ENCODE results near the gene BDH2. TPM values are rescaled to one million over a fixed set of nuclear protein-coding genes. Genes with fewer than 3 reads are reported as not detected.

Gene BDH2
- total and polyA plus RNA-seq, 5 donors from 2014 or later: 14.7 to 44.6 (median 35.3) TPM

- H3K4me1 Mint-ChIP-seq: peaks cover 14 to 22% (median 18%) of the 10 kb centered on the region in 4 donors
- no peak overlapping the region for H3K27ac ChIP-seq (ENCODE audit: insufficient read depth, low read length, poor library complexity, severe bottlenecking)
- H3K9me3 Mint-ChIP-seq: no peaks in the 10 kb centered on the region
- H3K9me3 ChIP-seq (ENCODE audit: control insufficient read depth in 2 of 2, low read length in 2 of 2): no peaks in the 10 kb centered on the region
- no peak overlapping the region for H3K4me3 ChIP-seq (ENCODE audit: low read depth, low read length)
- ATAC-seq (ENCODE audit: low read depth in 2 of 2) (no peak), DNase-seq (no peak)
- H3K27ac Mint-ChIP-seq: no peak overlapping the region
- peaks cover 9% of the 10 kb centered on the region for H3K36me3 ChIP-seq (ENCODE audit: control insufficient read depth, insufficient read depth, low read length)
- H3K36me3 Mint-ChIP-seq: peaks cover 12% of the 10 kb centered on the region
- no peaks in the 10 kb centered on the region for H3K27me3 ChIP-seq (ENCODE audit: control insufficient read depth, insufficient read depth, low read length)
- no peaks in the 10 kb centered on the region for H3K27me3 Mint-ChIP-seq
- no peaks in the 10 kb centered on the region for H3K4me1 ChIP-seq (ENCODE audit: control insufficient read depth, insufficient read depth, low read length, poor library complexity, severe bottlenecking)
- no peak overlapping the region for H3K4me3 Mint-ChIP-seq
Measured at GRCh38 chr4:103067841-103068547, 31.6 kb downstream of the BDH2 start.

DNA sequence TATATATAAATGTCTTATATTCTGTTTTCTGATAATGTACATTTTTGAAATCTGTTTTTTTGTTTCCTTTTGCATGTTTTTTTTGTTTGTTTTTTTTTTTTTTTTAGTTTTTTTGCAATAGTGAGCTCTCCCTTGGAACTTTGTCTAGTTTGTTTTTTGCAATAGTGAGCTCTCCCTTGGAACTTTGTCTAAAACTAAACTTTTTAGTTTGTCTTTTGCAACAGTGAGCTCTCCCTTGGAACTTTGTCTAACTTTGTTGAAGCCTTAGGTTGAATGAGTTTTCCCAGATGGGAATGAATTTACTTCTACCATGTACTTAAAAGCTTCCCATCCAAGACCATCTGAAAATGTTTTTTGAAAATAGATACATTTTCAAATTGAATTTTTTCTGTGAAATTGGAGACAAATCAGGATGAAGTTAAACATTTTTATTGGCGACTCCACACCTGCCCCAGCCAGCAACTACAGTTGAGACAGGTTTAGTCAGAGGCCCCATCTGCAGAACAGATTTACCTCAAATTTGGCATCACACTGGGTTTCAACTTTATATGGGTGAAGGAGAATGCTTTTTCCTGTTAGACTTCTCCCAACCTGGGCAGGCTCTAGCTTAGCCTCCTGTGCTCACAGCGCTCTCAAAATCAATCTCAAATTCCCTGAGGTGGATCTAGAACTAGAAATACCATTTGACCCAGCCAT is 39.0 kb downstream of the BDH2 start:
- Mint-ChIP-seq H3K4me1 (peaks cover 0 to 7% (median 4%) of the 10 kb centered on the region in 4 donors), H3K36me3 (peaks cover 18% of the 10 kb centered on the region), H3K27me3 (no peaks in the 10 kb centered on the region), H3K27ac (no peak overlapping the region), H3K4me3 (no peak overlapping the region), H3K9me3 (no peaks in the 10 kb centered on the region)
- Histone ChIP-seq H3K27me3 (ENCODE audit: control insufficient read depth, insufficient read depth, low read length) (no peaks in the 10 kb centered on the region), H3K27ac (ENCODE audit: insufficient read depth, low read length, poor library complexity, severe bottlenecking) (no peak overlapping the region), H3K4me3 (ENCODE audit: low read depth, low read length) (no peak overlapping the region), H3K4me1 (ENCODE audit: control insufficient read depth, insufficient read depth, low read length, poor library complexity, severe bottlenecking) (no peaks in the 10 kb centered on the region), H3K36me3 (ENCODE audit: control insufficient read depth, insufficient read depth, low read length) (peaks cover 3% of the 10 kb centered on the region), H3K9me3 (ENCODE audit: control insufficient read depth in 2 of 2, low read length in 2 of 2) (no peaks in the 10 kb centered on the region)
- no peak for ATAC-seq (ENCODE audit: low read depth in 2 of 2)
- DNase-seq: no peak

GRCh38 chr4:103054030-103054429 is 45.6 kb downstream of the BDH2 start:
- Mint-ChIP-seq H3K27ac (no peak overlapping the region), H3K4me1 (peaks cover 0 to 5% (median 0%) of the 10 kb centered on the region in 4 donors)
- H3K4me1 ChIP-seq (ENCODE audit: control insufficient read depth, insufficient read depth, low read length, poor library complexity, severe bottlenecking): no peaks in the 10 kb centered on the region

GRCh38 chr4:103052779-103053178 is 46.9 kb downstream of the BDH2 start:
- no peaks in the 10 kb centered on the region for H3K27me3 Mint-ChIP-seq
- no peak overlapping the region for H3K27ac ChIP-seq (ENCODE audit: insufficient read depth, low read length, poor library complexity, severe bottlenecking)
- no peak overlapping the region for H3K4me3 Mint-ChIP-seq
- no peaks in the 10 kb centered on the region for H3K4me1 ChIP-seq (ENCODE audit: control insufficient read depth, insufficient read depth, low read length, poor library complexity, severe bottlenecking)
- H3K27ac Mint-ChIP-seq: no peak overlapping the region
- ATAC-seq (ENCODE audit: low read depth in 2 of 2) (no peak), DNase-seq (no peak)
- H3K36me3 ChIP-seq (ENCODE audit: control insufficient read depth, insufficient read depth, low read length): peaks cover 15% of the 10 kb centered on the region
- H3K4me1 Mint-ChIP-seq: peaks cover 0 to 5% (median 0%) of the 10 kb centered on the region in 4 donors
- peaks cover 17% of the 10 kb centered on the region for H3K36me3 Mint-ChIP-seq
- H3K27me3 ChIP-seq (ENCODE audit: control insufficient read depth, insufficient read depth, low read length): no peaks in the 10 kb centered on the region
- H3K9me3 Mint-ChIP-seq: no peaks in the 10 kb centered on the region
- no peak overlapping the region for H3K4me3 ChIP-seq (ENCODE audit: low read depth, low read length)
- H3K9me3 ChIP-seq (ENCODE audit: control insufficient read depth in 2 of 2, low read length in 2 of 2): no peaks in the 10 kb centered on the region

More at GRCh38 chr4:103054030-103054429, 45.6 kb downstream of the BDH2 start:
- H3K9me3 ChIP-seq (ENCODE audit: control insufficient read depth in 2 of 2, low read length in 2 of 2): no peaks in the 10 kb centered on the region
- no peaks in the 10 kb centered on the region for H3K27me3 Mint-ChIP-seq
- no peak overlapping the region for H3K27ac ChIP-seq (ENCODE audit: insufficient read depth, low read length, poor library complexity, severe bottlenecking)
- no peak overlapping the region for H3K4me3 ChIP-seq (ENCODE audit: low read depth, low read length)
- peaks cover 9% of the 10 kb centered on the region for H3K36me3 Mint-ChIP-seq
- DNase-seq (no peak), ATAC-seq (ENCODE audit: low read depth in 2 of 2) (no peak)
- no peaks in the 10 kb centered on the region for H3K9me3 Mint-ChIP-seq
- no peak overlapping the region for H3K4me3 Mint-ChIP-seq
- H3K27me3 ChIP-seq (ENCODE audit: control insufficient read depth, insufficient read depth, low read length): no peaks in the 10 kb centered on the region
- H3K36me3 ChIP-seq (ENCODE audit: control insufficient read depth, insufficient read depth, low read length): peaks cover 11% of the 10 kb centered on the region

- H3K4me1 Mint-ChIP-seq: peaks cover 0 to 5% (median 0%) of the 10 kb centered on the region in 4 donors
- H3K27ac ChIP-seq (ENCODE audit: insufficient read depth, low read length, poor library complexity, severe bottlenecking): no peak overlapping the region
Measured at GRCh38 chr4:103052145-103052544, 47.5 kb downstream of the BDH2 start.

GRCh38 chr4:103050736-103051436 is 48.7 kb downstream of the BDH2 start:
- Histone ChIP-seq H3K4me1 (ENCODE audit: control insufficient read depth, insufficient read depth, low read length, poor library complexity, severe bottlenecking) (no peaks in the 10 kb centered on the region), H3K27me3 (ENCODE audit: control insufficient read depth, insufficient read depth, low read length) (no peaks in the 10 kb centered on the region), H3K9me3 (ENCODE audit: control insufficient read depth in 2 of 2, low read length in 2 of 2) (no peaks in the 10 kb centered on the region), H3K4me3 (ENCODE audit: low read depth, low read length) (no peak overlapping the region), H3K36me3 (ENCODE audit: control insufficient read depth, insufficient read depth, low read length) (peaks cover 15% of the 10 kb centered on the region), H3K27ac (ENCODE audit: insufficient read depth, low read length, poor library complexity, severe bottlenecking) (no peak overlapping the region)
- Mint-ChIP-seq H3K27me3 (no peaks in the 10 kb centered on the region), H3K4me3 (no peak overlapping the region), H3K27ac (no peak overlapping the region), H3K4me1 (peaks cover 0 to 11% (median 0%) of the 10 kb centered on the region in 4 donors), H3K9me3 (no peaks in the 10 kb centered on the region), H3K36me3 (peaks cover 27% of the 10 kb centered on the region)
- no peak for DNase-seq
- ATAC-seq (ENCODE audit: low read depth in 2 of 2): no peak

More at GRCh38 chr4:103052145-103052544, 47.5 kb downstream of the BDH2 start:
- peaks cover 15% of the 10 kb centered on the region for H3K36me3 ChIP-seq (ENCODE audit: control insufficient read depth, insufficient read depth, low read length)
- H3K9me3 ChIP-seq (ENCODE audit: control insufficient read depth in 2 of 2, low read length in 2 of 2): no peaks in the 10 kb centered on the region
- peaks cover 17% of the 10 kb centered on the region for H3K36me3 Mint-ChIP-seq
- H3K27me3 ChIP-seq (ENCODE audit: control insufficient read depth, insufficient read depth, low read length): no peaks in the 10 kb centered on the region
- no peak overlapping the region for H3K4me3 ChIP-seq (ENCODE audit: low read depth, low read length)
- no peak overlapping the region for H3K4me3 Mint-ChIP-seq
- no peaks in the 10 kb centered on the region for H3K27me3 Mint-ChIP-seq
- H3K9me3 Mint-ChIP-seq: no peaks in the 10 kb centered on the region
- DNase-seq: no peak
- no peaks in the 10 kb centered on the region for H3K4me1 ChIP-seq (ENCODE audit: control insufficient read depth, insufficient read depth, low read length, poor library complexity, severe bottlenecking)
- no peak overlapping the region for H3K27ac Mint-ChIP-seq
- no peak for ATAC-seq (ENCODE audit: low read depth in 2 of 2)

GRCh38 chr4:103046416-103047290 is 53.0 kb downstream of the BDH2 start:
- Mint-ChIP-seq H3K4me1 (peaks cover 0 to 8% (median 0%) of the 10 kb centered on the region in 4 donors), H3K36me3 (peaks cover 39% of the 10 kb centered on the region), H3K9me3 (no peaks in the 10 kb centered on the region), H3K4me3 (peak overlapping the region in 1 of 4 donors; percentile 54), H3K27me3 (no peaks in the 10 kb centered on the region), H3K27ac (peak overlapping the region in 2 of 3 donors; percentile 47 to 55)
- H3K36me3 ChIP-seq (ENCODE audit: control insufficient read depth, insufficient read depth, low read length): peaks cover 19% of the 10 kb centered on the region
- DNase-seq (peak in 2 of 3 donors; percentile 60 to 71), ATAC-seq (ENCODE audit: low read depth in 2 of 2) (peak; percentile 93 to 94)
- no peaks in the 10 kb centered on the region for H3K27me3 ChIP-seq (ENCODE audit: control insufficient read depth, insufficient read depth, low read length)
- H3K27ac ChIP-seq (ENCODE audit: insufficient read depth, low read length, poor library complexity, severe bottlenecking): no peak overlapping the region
- no peaks in the 10 kb centered on the region for H3K4me1 ChIP-seq (ENCODE audit: control insufficient read depth, insufficient read depth, low read length, poor library complexity, severe bottlenecking)
- H3K9me3 ChIP-seq (ENCODE audit: control insufficient read depth in 2 of 2, low read length in 2 of 2): no peaks in the 10 kb centered on the region
- H3K4me3 ChIP-seq (ENCODE audit: low read depth, low read length): no peak overlapping the region
